Epithelial cell of prostate (primary cell): ENCODE data around the gene MAPK8.
"Not testable (repeated sequence)": the region's sequence is repeated elsewhere in the genome, so short reads cannot be mapped to it uniquely, and the experiment has no call there.

Experiments used
- DNase-seq: peaks from one replicate; pipeline ENCODE4 v3.0.0-alpha.2; 2011; ENCODE audit warnings: low read depth, low spot score
- H3K27ac ChIP-seq: fragments of 450-650 bp; 2 replicates; pipeline ENCODE4 v1.5.1; 2017; ENCODE audit warnings: mild to moderate bottlenecking

The MAPK8 gene

GRCh38 chr10:48306265-48306869 is at the start of gene MAPK8:
TSS of gene MAPK8 (plus strand) at chr10:48306677. CDS start at chr10:48401661, 94,984 bp downstream.
- DNase-seq: no peak
- H3K27ac ChIP-seq: peak within 1 kb of the TSS; percentile 67

- DNase-seq: no peak
- no peak overlapping the region for H3K27ac ChIP-seq
These were observed 49.0 kb upstream of the MAPK8 start for GRCh38 chr10:48257407-48257961.

- no peak for DNase-seq
- no peak overlapping the region for H3K27ac ChIP-seq
These were observed 48.4 kb upstream of the MAPK8 start for GRCh38 chr10:48258105-48258504.

- H3K27ac ChIP-seq: no peak overlapping the region
- DNase-seq: no peak
These were observed 39.9 kb upstream of the MAPK8 start for GRCh38 chr10:48266528-48266927.

GRCh38 chr10:48271047-48271730 is 35.3 kb upstream of the MAPK8 start:
- DNase-seq: no peak
- no peak overlapping the region for H3K27ac ChIP-seq

- no peak overlapping the region for H3K27ac ChIP-seq
- DNase-seq: no peak
These were observed 33.8 kb upstream of the MAPK8 start for GRCh38 chr10:48272682-48273081.

- H3K27ac ChIP-seq: no peak overlapping the region
- peak; percentile 37 for DNase-seq
These were observed 32.7 kb upstream of the MAPK8 start for GRCh38 chr10:48273741-48274140.

GRCh38 chr10:48274636-48275035 is 31.8 kb upstream of the MAPK8 start, which contains the start of gene FRMPD2:
TSS of gene FRMPD2 (minus strand) at chr10:48274696. CDS start at chr10:48274567, 129 bp downstream.
- DNase-seq: no peak
- H3K27ac ChIP-seq: no peak within 1 kb of the TSS

GRCh38 chr10:48277093-48277492 is 29.4 kb upstream of the MAPK8 start:
- H3K27ac ChIP-seq: no peak overlapping the region
- no peak for DNase-seq

GRCh38 chr10:48279081-48279751 is 27.3 kb upstream of the MAPK8 start:
- no peak overlapping the region for H3K27ac ChIP-seq
- no peak for DNase-seq

GRCh38 chr10:48281697-48282096 is 24.8 kb upstream of the MAPK8 start:
- not testable (repeated sequence) for H3K27ac ChIP-seq, DNase-seq

- no peak overlapping the region for H3K27ac ChIP-seq
- no peak for DNase-seq
These were observed 23.6 kb upstream of the MAPK8 start for GRCh38 chr10:48282829-48283228.

- no peak for DNase-seq
These were observed 22.4 kb upstream of the MAPK8 start for GRCh38 chr10:48284002-48284546.

GRCh38 chr10:48284811-48285210 is 21.7 kb upstream of the MAPK8 start:
- H3K27ac ChIP-seq: no peak overlapping the region
- DNase-seq: no peak

More at GRCh38 chr10:48284002-48284546, 22.4 kb upstream of the MAPK8 start:
- H3K27ac ChIP-seq: no peak overlapping the region

GRCh38 chr10:48285710-48286109 is 20.8 kb upstream of the MAPK8 start:
- DNase-seq: no peak
- H3K27ac ChIP-seq: no peak overlapping the region

- no peak for DNase-seq
These were observed 20.1 kb upstream of the MAPK8 start for GRCh38 chr10:48286356-48286755.

GRCh38 chr10:48287417-48288391 is 18.8 kb upstream of the MAPK8 start:
- DNase-seq: no peak
- H3K27ac ChIP-seq: no peak overlapping the region

More at GRCh38 chr10:48286356-48286755, 20.1 kb upstream of the MAPK8 start:
- H3K27ac ChIP-seq: no peak overlapping the region

- DNase-seq: no peak
- H3K27ac ChIP-seq: no peak overlapping the region
These were observed 17.8 kb upstream of the MAPK8 start for GRCh38 chr10:48288661-48289060.

GRCh38 chr10:48289501-48290238 is 16.8 kb upstream of the MAPK8 start:
- H3K27ac ChIP-seq: no peak overlapping the region
- no peak for DNase-seq
